HepG2 (cell line): ENCODE data around the gene CRLF1. TPM values are rescaled to one million over a fixed set of nuclear protein-coding genes. Genes with fewer than 3 reads are reported as not detected.

Experiments
- AGO2 ChIP-seq: fragments of 200-400 bp; formaldehyde crosslinking; optimal IDR thresholded peaks from 2 replicates; pipeline ENCODE3; 2017; ENCODE audit warnings: mild to moderate bottlenecking, low read depth, low read length, moderate library complexity
- FOXO1 ChIP-seq: sonication (generic); formaldehyde crosslinking; IDR thresholded peaks from 2 replicates; pipeline ENCODE4 v1.4.0; 2020; ENCODE audit warnings: missing genetic modification reagents
- GLI4 ChIP-seq: sonication (generic); formaldehyde crosslinking; IDR thresholded peaks from 2 replicates; pipeline ENCODE4 v1.5.1; 2020; ENCODE audit warnings: missing genetic modification reagents, mild to moderate bottlenecking, moderate library complexity, borderline replicate concordance
- HBP1 ChIP-seq: IDR thresholded peaks from 2 replicates; pipeline ENCODE4 v1.6.1; 2016; ENCODE audit warnings: low read depth, control low read depth
- HES4 ChIP-seq: sonication (generic); formaldehyde crosslinking; IDR thresholded peaks from 2 replicates; pipeline ENCODE4 v1.9.0; 2021; ENCODE audit warnings: mild to moderate bottlenecking, missing genetic modification reagents, borderline replicate concordance
- MAX ChIP-seq: IDR thresholded peaks from 2 replicates; pipeline ENCODE4 v1.6.1; 2012; ENCODE audit warnings: inconsistent platforms
- PAF1 ChIP-seq: IDR thresholded peaks from 2 replicates; pipeline ENCODE4 v1.6.1; 2016; ENCODE audit warnings: missing genetic modification reagents, missing compliant biosample characterization
- POLR2A ChIP-seq, 2 experiments: IDR thresholded peaks; 2 replicates each; pipeline ENCODE4 v1.6.1; 2011; ENCODE audit warnings: low read depth in 2 of 2, low read length in 2 of 2, mild to moderate bottlenecking in 1 of 2, moderate library complexity in 1 of 2; ENCODE audit not compliant: insufficient read depth in 1 of 2
- RARA ChIP-seq: IDR thresholded peaks from 2 replicates; pipeline ENCODE4 v1.6.1; 2016; ENCODE audit warnings: missing genetic modification reagents, missing compliant biosample characterization
- RFX3 ChIP-seq: IDR thresholded peaks from 2 replicates; pipeline ENCODE4 v1.6.1; 2016; ENCODE audit warnings: missing biosample characterization, missing genetic modification reagents
- SMC3 ChIP-seq: IDR thresholded peaks from 2 replicates; pipeline ENCODE4 v1.6.1; 2011; ENCODE audit warnings: low read length, improper control_type of control experiment
- SP140L ChIP-seq: sonication (generic); formaldehyde crosslinking; IDR thresholded peaks from 2 replicates; pipeline ENCODE4 v1.4.0; 2020; ENCODE audit warnings: missing genetic modification reagents, borderline replicate concordance
- SSRP1 ChIP-seq: IDR thresholded peaks from 2 replicates; pipeline ENCODE4 v1.6.1; 2016; ENCODE audit warnings: control low read depth
- TCF7L2 ChIP-seq: IDR thresholded peaks from 2 replicates; pipeline ENCODE4 v1.6.1; 2011; ENCODE audit warnings: mild to moderate bottlenecking, low read depth, low read length, moderate library complexity
- XRCC5 ChIP-seq: fragments of 200-400 bp; formaldehyde crosslinking; optimal IDR thresholded peaks from 2 replicates; pipeline ENCODE3; 2017; ENCODE audit warnings: mild to moderate bottlenecking, low read length
- ZBTB38 ChIP-seq: sonication (generic); formaldehyde crosslinking; IDR thresholded peaks from 2 replicates; pipeline ENCODE4 v1.5.1; 2020; ENCODE audit warnings: mild to moderate bottlenecking, missing genetic modification reagents
- ZNF274 ChIP-seq: sonication (generic); formaldehyde crosslinking; IDR thresholded peaks from 2 replicates; pipeline ENCODE4 v1.5.1; 2020; ENCODE audit warnings: mild to moderate bottlenecking, missing genetic modification reagents
- ZNF3 ChIP-seq: IDR thresholded peaks from 2 replicates; pipeline ENCODE4 v1.7.0; 2017; ENCODE audit warnings: inconsistent platforms
- ZNF547 ChIP-seq: sonication (generic); formaldehyde crosslinking; IDR thresholded peaks from 2 replicates; pipeline ENCODE4 v1.5.1; 2020; ENCODE audit warnings: mild to moderate bottlenecking, missing genetic modification reagents
- ZNF772 ChIP-seq: sonication (generic); formaldehyde crosslinking; IDR thresholded peaks from 2 replicates; pipeline ENCODE4 v1.5.0; 2020; ENCODE audit warnings: mild to moderate bottlenecking, missing genetic modification reagents
- ZSCAN25 ChIP-seq: sonication (generic); formaldehyde crosslinking; IDR thresholded peaks from 2 replicates; pipeline ENCODE4 v1.8.0; 2022; ENCODE audit warnings: mild to moderate bottlenecking, missing genetic modification reagents
- polyA plus RNA-seq, 8 experiments: library from polyadenylated mRNA; depleted of rRNA in 3 of 8; stranded (reverse) in 7 of 8; unstranded in 1 of 8; fragments of >200 nt; fragmentation: Illumina TruSeq in 4 of 8; extraction: Trizol in 4 of 8; gene quantifications; 2 replicates each; pipeline versions ENCODE4 v1.2.1 to v1.2.3, GENCODE V29; 2011 to 2016; ENCODE audit warnings: low read depth in 4 of 8, missing spikeins in 1 of 8, mixed read lengths in 1 of 8; ENCODE audit not compliant: insufficient read depth in 1 of 8
- total RNA-seq, 5 experiments: library from RNA; depleted of rRNA; stranded (reverse); fragments of >200 nt; fragmentation: Illumina TruSeq; extraction: Trizol; gene quantifications; 2 replicates each; pipeline ENCODE4 v1.2.3, GENCODE V29; 2016; ENCODE audit warnings: low read depth in 1 of 5
- TF ChIP-seq, protein P1 (sequence below): IDR thresholded peaks from 2 replicates; pipeline ENCODE4 v1.4.0; 2020; ENCODE audit warnings: mild to moderate bottlenecking, missing genetic modification reagents
- TF ChIP-seq, protein P2 (sequence below): sonication (generic); formaldehyde crosslinking; IDR thresholded peaks from 2 replicates; pipeline ENCODE4 v1.5.0; 2020; ENCODE audit warnings: mild to moderate bottlenecking, missing genetic modification reagents, moderate library complexity

Gene CRLF1
- total and polyA plus RNA-seq, 2 of the 13 experiments (the other 11 are each of a cell fraction or from before 2014, with no cell fraction given), result 217 to 296 TPM

GRCh38 chr19:18590273-18591272 lies 16.0 kb downstream of the CRLF1 start (continued):
- TF ChIP-seq, protein P1, sequence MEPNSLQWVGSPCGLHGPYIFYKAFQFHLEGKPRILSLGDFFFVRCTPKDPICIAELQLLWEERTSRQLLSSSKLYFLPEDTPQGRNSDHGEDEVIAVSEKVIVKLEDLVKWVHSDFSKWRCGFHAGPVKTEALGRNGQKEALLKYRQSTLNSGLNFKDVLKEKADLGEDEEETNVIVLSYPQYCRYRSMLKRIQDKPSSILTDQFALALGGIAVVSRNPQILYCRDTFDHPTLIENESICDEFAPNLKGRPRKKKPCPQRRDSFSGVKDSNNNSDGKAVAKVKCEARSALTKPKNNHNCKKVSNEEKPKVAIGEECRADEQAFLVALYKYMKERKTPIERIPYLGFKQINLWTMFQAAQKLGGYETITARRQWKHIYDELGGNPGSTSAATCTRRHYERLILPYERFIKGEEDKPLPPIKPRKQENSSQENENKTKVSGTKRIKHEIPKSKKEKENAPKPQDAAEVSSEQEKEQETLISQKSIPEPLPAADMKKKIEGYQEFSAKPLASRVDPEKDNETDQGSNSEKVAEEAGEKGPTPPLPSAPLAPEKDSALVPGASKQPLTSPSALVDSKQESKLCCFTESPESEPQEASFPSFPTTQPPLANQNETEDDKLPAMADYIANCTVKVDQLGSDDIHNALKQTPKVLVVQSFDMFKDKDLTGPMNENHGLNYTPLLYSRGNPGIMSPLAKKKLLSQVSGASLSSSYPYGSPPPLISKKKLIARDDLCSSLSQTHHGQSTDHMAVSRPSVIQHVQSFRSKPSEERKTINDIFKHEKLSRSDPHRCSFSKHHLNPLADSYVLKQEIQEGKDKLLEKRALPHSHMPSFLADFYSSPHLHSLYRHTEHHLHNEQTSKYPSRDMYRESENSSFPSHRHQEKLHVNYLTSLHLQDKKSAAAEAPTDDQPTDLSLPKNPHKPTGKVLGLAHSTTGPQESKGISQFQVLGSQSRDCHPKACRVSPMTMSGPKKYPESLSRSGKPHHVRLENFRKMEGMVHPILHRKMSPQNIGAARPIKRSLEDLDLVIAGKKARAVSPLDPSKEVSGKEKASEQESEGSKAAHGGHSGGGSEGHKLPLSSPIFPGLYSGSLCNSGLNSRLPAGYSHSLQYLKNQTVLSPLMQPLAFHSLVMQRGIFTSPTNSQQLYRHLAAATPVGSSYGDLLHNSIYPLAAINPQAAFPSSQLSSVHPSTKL (CRISPR knock-in tag), result no peak
- TF ChIP-seq ZBTB38 (CRISPR knock-in tag), result peak; percentile 99
- TF ChIP-seq SSRP1 (CRISPR knock-in tag), result no peak; the same call in 1 of the 2 replicates
- TF ChIP-seq ZNF547 (CRISPR knock-in tag), result no peak
- peak; percentile 29; the same call in 1 of the 2 replicates for TF ChIP-seq MAX
- peak in 1 of 2 experiments; percentile 40; a peak in 1 of 4 replicates for TF ChIP-seq POLR2A (IDR thresholded peaks at IDR 0.05; ENCODE audit: insufficient read depth in 1 of 2, low read depth in 2 of 2, low read length in 2 of 2)
- no peak for TF ChIP-seq HES4
- TF ChIP-seq FOXO1 (CRISPR knock-in tag), result no peak
- no peak for TF ChIP-seq SP140L (CRISPR knock-in tag)
- TF ChIP-seq XRCC5, result peak; percentile 87
- TF ChIP-seq, protein P2, sequence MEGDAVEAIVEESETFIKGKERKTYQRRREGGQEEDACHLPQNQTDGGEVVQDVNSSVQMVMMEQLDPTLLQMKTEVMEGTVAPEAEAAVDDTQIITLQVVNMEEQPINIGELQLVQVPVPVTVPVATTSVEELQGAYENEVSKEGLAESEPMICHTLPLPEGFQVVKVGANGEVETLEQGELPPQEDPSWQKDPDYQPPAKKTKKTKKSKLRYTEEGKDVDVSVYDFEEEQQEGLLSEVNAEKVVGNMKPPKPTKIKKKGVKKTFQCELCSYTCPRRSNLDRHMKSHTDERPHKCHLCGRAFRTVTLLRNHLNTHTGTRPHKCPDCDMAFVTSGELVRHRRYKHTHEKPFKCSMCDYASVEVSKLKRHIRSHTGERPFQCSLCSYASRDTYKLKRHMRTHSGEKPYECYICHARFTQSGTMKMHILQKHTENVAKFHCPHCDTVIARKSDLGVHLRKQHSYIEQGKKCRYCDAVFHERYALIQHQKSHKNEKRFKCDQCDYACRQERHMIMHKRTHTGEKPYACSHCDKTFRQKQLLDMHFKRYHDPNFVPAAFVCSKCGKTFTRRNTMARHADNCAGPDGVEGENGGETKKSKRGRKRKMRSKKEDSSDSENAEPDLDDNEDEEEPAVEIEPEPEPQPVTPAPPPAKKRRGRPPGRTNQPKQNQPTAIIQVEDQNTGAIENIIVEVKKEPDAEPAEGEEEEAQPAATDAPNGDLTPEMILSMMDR (CRISPR knock-in tag), result peak; percentile 67
- peak; percentile 23; the same call in 1 of the 2 replicates for TF ChIP-seq SMC3
- TF ChIP-seq PAF1 (CRISPR knock-in tag), result peak; percentile 46; the same call in 1 of the 2 replicates
- TF ChIP-seq AGO2, result peak; percentile 92
- TF ChIP-seq RARA, result no peak
- no peak for TF ChIP-seq HBP1
- TF ChIP-seq TCF7L2, result no peak
- 0 out of 2 replicates have a peak, but pooled peaks have one; percentile 31 for TF ChIP-seq ZNF3 (CRISPR knock-in tag)
- 0 out of 2 replicates have a peak, but pooled peaks have one; percentile 20 for TF ChIP-seq ZNF772 (CRISPR knock-in tag)
- TF ChIP-seq ZNF274 (CRISPR knock-in tag), result 0 out of 2 replicates have a peak, but pooled peaks have one; percentile 27
- no peak for TF ChIP-seq GLI4 (CRISPR knock-in tag)
- no peak for TF ChIP-seq RFX3 (CRISPR knock-in tag)
- no peak for TF ChIP-seq ZSCAN25 (CRISPR knock-in tag)
